ENCODE measurements around the gene MAP6. TPM values are rescaled to one million over a fixed set of nuclear protein-coding genes. Genes with fewer than 3 reads are reported as not detected.

The MAP6 gene
- total and polyA plus RNA-seq, 2 of the 13 experiments (the other 11 are each of a cell fraction or from before 2014, with no cell fraction given): 0.04 TPM; not detected in 1

DNA sequence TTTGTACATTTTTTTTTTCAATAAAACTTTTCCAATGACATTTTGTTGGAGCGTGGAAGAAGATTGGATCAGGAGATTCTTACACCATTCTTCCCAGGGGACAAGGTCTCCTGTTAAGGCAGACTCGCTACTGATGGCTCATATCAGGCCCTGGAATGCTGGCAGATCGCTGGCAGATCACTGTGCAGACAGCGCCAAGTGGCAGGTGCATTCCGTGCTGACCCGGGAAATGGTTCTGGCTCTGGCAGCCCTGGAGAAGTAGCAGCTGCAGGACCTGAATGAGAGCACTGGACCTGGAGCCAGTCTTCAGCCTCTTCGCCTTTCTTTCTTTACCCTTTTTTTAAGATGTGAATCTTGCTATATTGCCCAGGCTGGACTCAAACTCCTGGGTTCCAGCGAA is 96.1 kb downstream of the MAP6 start:
- no peak for ATAC-seq
- Histone ChIP-seq H2AFZ (ENCODE audit: low read length) (no peak overlapping the region), H3K27ac (ENCODE audit: extremely low read length, insufficient read depth, low read length) (no peak overlapping the region), H3K27me3 (ENCODE audit: control insufficient read depth in 1 of 2, insufficient read depth in 2 of 2, low read length in 2 of 2) (no peaks in the 10 kb centered on the region), H3K36me3 (replicated peaks in 1 of 2; ENCODE audit: control insufficient read depth in 1 of 2, insufficient read depth in 2 of 2, low read length in 2 of 2) (peaks cover 13 to 44% of the 10 kb centered on the region in 2 experiments), H3K79me2 (ENCODE audit: insufficient read depth, low read length) (peaks cover under 1% of the 10 kb centered on the region), H3K4me3 (replicated peaks in 1 of 3; ENCODE audit: insufficient read depth in 1 of 3, low read depth in 2 of 3, low read length in 3 of 3) (no peak overlapping the region), H3K4me1 (ENCODE audit: insufficient read depth, low read length) (peaks cover 7% of the 10 kb centered on the region; the same call in 1 of the 2 replicates), H3K9me3 (ENCODE audit: low read length) (no peaks in the 10 kb centered on the region), H3K9ac (ENCODE audit: insufficient read depth, low read depth, low read length) (no peak overlapping the region), H3K4me2 (ENCODE audit: low read depth, low read length) (no peak overlapping the region), H4K20me1 (ENCODE audit: insufficient read depth, low read length) (no peaks in the 10 kb centered on the region)
- POLR2A ChIA-PET: interaction anchor here (2.5 kb wide), 1 partner anchor 10 kb away, joined by 7 read pairs; the partner anchor contains the start of gene SERPINH1
- no TSS peak for BruUV-seq (replicated peaks)
- TF ChIP-seq MEF2D (CRISPR knock-in tag; IDR thresholded peaks at IDR 0.05): no peak
- TF ChIP-seq ZNF121 (CRISPR knock-in tag; IDR thresholded peaks at IDR 0.05): 0 out of 2 replicates have a peak, but pooled peaks have one; percentile 12
- TF ChIP-seq, protein P1, sequence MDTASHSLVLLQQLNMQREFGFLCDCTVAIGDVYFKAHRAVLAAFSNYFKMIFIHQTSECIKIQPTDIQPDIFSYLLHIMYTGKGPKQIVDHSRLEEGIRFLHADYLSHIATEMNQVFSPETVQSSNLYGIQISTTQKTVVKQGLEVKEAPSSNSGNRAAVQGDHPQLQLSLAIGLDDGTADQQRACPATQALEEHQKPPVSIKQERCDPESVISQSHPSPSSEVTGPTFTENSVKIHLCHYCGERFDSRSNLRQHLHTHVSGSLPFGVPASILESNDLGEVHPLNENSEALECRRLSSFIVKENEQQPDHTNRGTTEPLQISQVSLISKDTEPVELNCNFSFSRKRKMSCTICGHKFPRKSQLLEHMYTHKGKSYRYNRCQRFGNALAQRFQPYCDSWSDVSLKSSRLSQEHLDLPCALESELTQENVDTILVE (CRISPR knock-in tag; IDR thresholded peaks at IDR 0.05): no peak
- intact Hi-C loops (cut with micrococcal nuclease; ENCODE audit: unreplicated experiment): no loop called here
- WGBS (ENCODE audit: low lambda C conversion rate): 84% methylated on average over 7 of the region's 8 CpGs
- in situ Hi-C loops (cut with HindIII; ENCODE audit: extremely low pct_ligation_motif_present, low pct_unique_long_range_greater_than_20kb): no loop called here
- no peak for DNase-seq (ENCODE audit: low spot score)
- FAIRE-seq: no peak
- CTCF ChIA-PET (ENCODE audit: low intra/inter-chr PET ratio, low total read pairs): no interaction called here

DNA sequence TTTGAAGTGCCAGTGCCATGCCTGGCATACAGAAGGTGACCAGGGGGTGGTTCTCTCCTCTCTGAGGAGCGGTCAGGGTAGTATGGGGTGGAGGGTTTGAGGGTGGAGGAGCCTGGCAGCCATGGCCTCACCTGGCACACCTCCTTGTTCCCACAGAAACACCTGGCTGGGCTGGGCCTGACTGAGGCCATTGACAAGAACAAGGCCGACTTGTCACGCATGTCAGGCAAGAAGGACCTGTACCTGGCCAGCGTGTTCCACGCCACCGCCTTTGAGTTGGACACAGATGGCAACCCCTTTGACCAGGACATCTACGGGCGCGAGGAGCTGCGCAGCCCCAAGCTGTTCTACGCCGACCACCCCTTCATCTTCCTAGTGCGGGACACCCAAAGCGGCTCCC is 97.2 kb downstream of the MAP6 start:
- CTCF ChIA-PET (ENCODE audit: low intra/inter-chr PET ratio, low total read pairs): no interaction called here

More for the DNA sequence above, 97.2 kb downstream of the MAP6 start:
- H3K36me3 ChIP-seq (replicated peaks in 1 of 2; ENCODE audit: control insufficient read depth in 1 of 2, insufficient read depth in 2 of 2, low read length in 2 of 2): peaks cover 18 to 47% of the 10 kb centered on the region in 2 experiments
- no peak for ATAC-seq
- no TSS peak for BruUV-seq (replicated peaks)
- no peaks in the 10 kb centered on the region for H4K20me1 ChIP-seq (ENCODE audit: insufficient read depth, low read length)
- H3K9me3 ChIP-seq (ENCODE audit: low read length): no peaks in the 10 kb centered on the region
- H3K4me2 ChIP-seq (ENCODE audit: low read depth, low read length): no peak overlapping the region
- H3K79me2 ChIP-seq (ENCODE audit: insufficient read depth, low read length): peaks cover 3% of the 10 kb centered on the region
- peaks cover 3% of the 10 kb centered on the region; the same call in 1 of the 2 replicates for H3K4me1 ChIP-seq (ENCODE audit: insufficient read depth, low read length)
- no peak for FAIRE-seq
- H3K4me3 ChIP-seq (replicated peaks in 1 of 3; ENCODE audit: insufficient read depth in 1 of 3, low read depth in 2 of 3, low read length in 3 of 3): no peak overlapping the region
- no peak overlapping the region for H3K27ac ChIP-seq (ENCODE audit: extremely low read length, insufficient read depth, low read length)
- no peak for TF ChIP-seq SMAD3 (CRISPR knock-in tag; IDR thresholded peaks at IDR 0.05)
- no peak for TF ChIP-seq ZNF572 (CRISPR knock-in tag; IDR thresholded peaks at IDR 0.05)
- no peak for TF ChIP-seq ZNF510 (CRISPR knock-in tag; IDR thresholded peaks at IDR 0.05; ENCODE audit: low read depth)
- no peak for TF ChIP-seq SP140L (CRISPR knock-in tag; IDR thresholded peaks at IDR 0.05; ENCODE audit: borderline replicate concordance)
- TF ChIP-seq ZNF567 (CRISPR knock-in tag; IDR thresholded peaks at IDR 0.05; ENCODE audit: borderline replicate concordance): no peak
- no peak for TF ChIP-seq MTF2 (CRISPR knock-in tag; IDR thresholded peaks at IDR 0.05; ENCODE audit: borderline replicate concordance)
- TF ChIP-seq ZFP1 (CRISPR knock-in tag; IDR thresholded peaks at IDR 0.05): no peak
- TF ChIP-seq ZBTB3 (CRISPR knock-in tag; IDR thresholded peaks at IDR 0.05; ENCODE audit: borderline replicate concordance, low read depth): no peak
- no peak overlapping the region for H3K9ac ChIP-seq (ENCODE audit: insufficient read depth, low read depth, low read length)
- intact Hi-C loops (cut with micrococcal nuclease; ENCODE audit: unreplicated experiment): no loop called here
- POLR2A ChIA-PET: interaction anchor here (1.4 kb wide), 1 partner anchor 10 kb away, joined by 4 read pairs; the partner anchor contains the start of gene SERPINH1
- WGBS (ENCODE audit: low lambda C conversion rate): 93% methylated on average over 9 of the region's 14 CpGs
- H2AFZ ChIP-seq (ENCODE audit: low read length): no peak overlapping the region
- no peak for DNase-seq (ENCODE audit: low spot score)
- in situ Hi-C loops (cut with HindIII; ENCODE audit: extremely low pct_ligation_motif_present, low pct_unique_long_range_greater_than_20kb): no loop called here
- H3K27me3 ChIP-seq (ENCODE audit: control insufficient read depth in 1 of 2, insufficient read depth in 2 of 2, low read length in 2 of 2): no peaks in the 10 kb centered on the region
